Breast epithelium (tissue), 3 donors: ENCODE measurements around the gene RHBDF2.

ENCODE experiments used
- POLR2A ChIP-seq: fragments of 450-650 bp; IDR thresholded peaks from one replicate; pipeline ENCODE4 v1.6.1; 2016; ENCODE audit warnings: antibody characterized with exemption, mild to moderate bottlenecking, moderate library complexity
- TF ChIP-seq, protein P1 (sequence below), 3 donors: fragments of 450-650 bp; IDR thresholded peaks; one replicate each; pipeline ENCODE4 v1.5.1; 2016 to 2017; ENCODE audit warnings: antibody characterized with exemption in 3 of 3, mild to moderate bottlenecking in 3 of 3, moderate library complexity in 3 of 3

DNA sequence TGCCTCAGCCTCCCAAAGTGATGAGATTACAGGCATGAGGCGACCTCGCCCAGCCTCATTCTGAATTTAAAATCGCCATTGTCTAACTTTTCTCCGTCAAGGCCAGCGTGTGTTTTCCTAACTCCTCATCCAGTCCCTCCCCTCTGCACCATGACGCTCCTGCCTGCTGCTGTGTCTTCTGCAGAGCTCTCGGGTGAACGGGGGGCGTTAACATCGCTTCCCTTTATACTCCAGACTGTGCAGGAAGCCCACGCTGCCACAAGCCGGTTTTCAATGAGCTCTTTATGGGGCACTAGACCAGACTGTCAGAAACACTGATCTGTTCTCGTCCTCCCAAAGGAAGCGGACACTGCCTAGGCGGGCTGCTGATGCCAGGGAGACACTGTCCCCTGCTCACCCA, 20.6 kb downstream of the RHBDF2 start:
- TF ChIP-seq, protein P1, sequence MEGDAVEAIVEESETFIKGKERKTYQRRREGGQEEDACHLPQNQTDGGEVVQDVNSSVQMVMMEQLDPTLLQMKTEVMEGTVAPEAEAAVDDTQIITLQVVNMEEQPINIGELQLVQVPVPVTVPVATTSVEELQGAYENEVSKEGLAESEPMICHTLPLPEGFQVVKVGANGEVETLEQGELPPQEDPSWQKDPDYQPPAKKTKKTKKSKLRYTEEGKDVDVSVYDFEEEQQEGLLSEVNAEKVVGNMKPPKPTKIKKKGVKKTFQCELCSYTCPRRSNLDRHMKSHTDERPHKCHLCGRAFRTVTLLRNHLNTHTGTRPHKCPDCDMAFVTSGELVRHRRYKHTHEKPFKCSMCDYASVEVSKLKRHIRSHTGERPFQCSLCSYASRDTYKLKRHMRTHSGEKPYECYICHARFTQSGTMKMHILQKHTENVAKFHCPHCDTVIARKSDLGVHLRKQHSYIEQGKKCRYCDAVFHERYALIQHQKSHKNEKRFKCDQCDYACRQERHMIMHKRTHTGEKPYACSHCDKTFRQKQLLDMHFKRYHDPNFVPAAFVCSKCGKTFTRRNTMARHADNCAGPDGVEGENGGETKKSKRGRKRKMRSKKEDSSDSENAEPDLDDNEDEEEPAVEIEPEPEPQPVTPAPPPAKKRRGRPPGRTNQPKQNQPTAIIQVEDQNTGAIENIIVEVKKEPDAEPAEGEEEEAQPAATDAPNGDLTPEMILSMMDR (IDR thresholded peaks at IDR 0.05) = no peak
- no peak for TF ChIP-seq POLR2A
